ENCODE data around the gene CLBA1.

The CLBA1 gene

GRCh38 chr14:104981699-104982541 lies 3.7 kb upstream of the CLBA1 start:
- no peak for DNase-seq

GRCh38 chr14:104982548-104983230 lies 2.9 kb upstream of the CLBA1 start:
- no peak for DNase-seq

GRCh38 chr14:104983231-104983721 lies 2.3 kb upstream of the CLBA1 start:
- no peak for DNase-seq

- DNase-seq = no peak
Measured at GRCh38 chr14:104984056-104984894, 1.3 kb upstream of the CLBA1 start.

GRCh38 chr14:104986487-104987164 lies 1.0 kb downstream of the CLBA1 start:
- DNase-seq = no peak

GRCh38 chr14:104989236-104989950 lies 3.8 kb downstream of the CLBA1 start:
- DNase-seq = no peak

GRCh38 chr14:104989951-104990303 lies 4.3 kb downstream of the CLBA1 start:
- no peak for DNase-seq

GRCh38 chr14:104991896-104992230 lies 6.3 kb downstream of the CLBA1 start:
- no peak for DNase-seq

- no peak for DNase-seq
Measured at GRCh38 chr14:104992501-104992900, 6.9 kb downstream of the CLBA1 start.

- no peak for DNase-seq
Measured at GRCh38 chr14:104993306-104993705, 7.7 kb downstream of the CLBA1 start.

GRCh38 chr14:104993808-104994591 lies 8.4 kb downstream of the CLBA1 start:
- no peak for DNase-seq

- DNase-seq = no peak
Measured at GRCh38 chr14:104994978-104995377, 9.4 kb downstream of the CLBA1 start.

- DNase-seq = no peak
Measured at GRCh38 chr14:104996032-104996431, 10.4 kb downstream of the CLBA1 start.

GRCh38 chr14:104996483-104996882 lies 10.9 kb downstream of the CLBA1 start:
- no peak for DNase-seq

- DNase-seq = no peak
Measured at GRCh38 chr14:104998801-104999200, 13.2 kb downstream of the CLBA1 start.

GRCh38 chr14:104999361-104999760 lies 13.8 kb downstream of the CLBA1 start:
- DNase-seq = no peak

GRCh38 chr14:105005329-105005928 lies 19.8 kb downstream of the CLBA1 start:
- DNase-seq = no peak

GRCh38 chr14:105005929-105006830 lies 20.6 kb downstream of the CLBA1 start:
- no peak for DNase-seq

GRCh38 chr14:105006831-105007592 lies 21.4 kb downstream of the CLBA1 start:
- no peak for DNase-seq

All from activated CD4-positive, CD25-positive, alpha-beta regulatory T cell treated with anti-CD3 and anti-CD28 coated beads, Interleukin-2, amount 50 U/mL, for 72 hours (primary cell).